Mesendoderm (in vitro differentiated cells): ENCODE data around the gene PLD3.
"Not testable (repeated sequence)": the region's sequence is repeated elsewhere in the genome, so short reads cannot be mapped to it uniquely, and the experiment has no call there.

Source experiments
- DNase-seq: peaks from one replicate; pipeline ENCODE4 v3.0.0; 2013
- H2AK5ac ChIP-seq: 2 replicates; pipeline ENCODE4 v1.6.1; 2013; ENCODE audit warnings: low read length, inconsistent platforms
- H2BK120ac ChIP-seq: 2 replicates; pipeline ENCODE4 v1.6.1; 2013; ENCODE audit warnings: low read depth, mild to moderate bottlenecking, low read length, moderate library complexity, mixed read lengths
- H2BK15ac ChIP-seq: replicated peaks from 2 replicates; pipeline ENCODE4 v1.6.1; 2013; ENCODE audit warnings: low read depth, mild to moderate bottlenecking, moderate library complexity
- H2BK5ac ChIP-seq: 2 replicates; pipeline ENCODE4 v1.6.1; 2013; ENCODE audit warnings: low read length, inconsistent platforms
- H3K18ac ChIP-seq: 2 replicates; pipeline ENCODE4 v1.6.1; 2013; ENCODE audit warnings: mild to moderate bottlenecking, low read length, mixed read lengths
- H3K23ac ChIP-seq: one replicate; pipeline ENCODE4 v1.6.1; 2013; ENCODE audit warnings: low read length
- H3K27ac ChIP-seq: 2 replicates; pipeline ENCODE4 v1.5.1; 2013; ENCODE audit warnings: low read depth, mild to moderate bottlenecking, inconsistent platforms, low read length, moderate library complexity
- H3K27me3 ChIP-seq: 2 replicates; pipeline ENCODE4 v1.6.1; 2013; ENCODE audit warnings: low read length, control low read depth, mild to moderate bottlenecking, inconsistent platforms; ENCODE audit not compliant: insufficient read depth, poor library complexity
- H3K36me3 ChIP-seq: 2 replicates; pipeline ENCODE4 v1.6.1; 2013; ENCODE audit warnings: low read length, inconsistent platforms; ENCODE audit not compliant: control insufficient read depth, insufficient read depth
- H3K4ac ChIP-seq: one replicate; pipeline ENCODE4 v1.6.1; 2013; ENCODE audit warnings: low read depth, mild to moderate bottlenecking, low read length, moderate library complexity
- H3K4me1 ChIP-seq: 2 replicates; pipeline ENCODE4 v1.6.1; 2013; ENCODE audit warnings: low read depth, low read length, inconsistent platforms; ENCODE audit not compliant: control insufficient read depth
- H3K4me2 ChIP-seq: 2 replicates; pipeline ENCODE4 v1.6.1; 2013; ENCODE audit warnings: low read length
- H3K4me3 ChIP-seq: 2 replicates; pipeline ENCODE4 v1.5.1; 2013; ENCODE audit warnings: mild to moderate bottlenecking, low read length
- H3K56ac ChIP-seq: one replicate; pipeline ENCODE4 v1.6.1; 2013; ENCODE audit warnings: low read length
- H3K79me1 ChIP-seq: 2 replicates; pipeline ENCODE4 v1.6.1; 2013; ENCODE audit warnings: low read length, inconsistent platforms
- H3K79me2 ChIP-seq: 2 replicates; pipeline ENCODE4 v1.6.1; 2013; ENCODE audit warnings: mild to moderate bottlenecking, low read length; ENCODE audit not compliant: control insufficient read depth, insufficient read depth
- H3K9ac ChIP-seq: 2 replicates; pipeline ENCODE4 v1.6.1; 2013; ENCODE audit warnings: low read length, inconsistent platforms
- H4K5ac ChIP-seq: one replicate; pipeline ENCODE4 v1.6.1; 2013; ENCODE audit warnings: low read length
- H4K8ac ChIP-seq: one replicate; pipeline ENCODE4 v1.6.1; 2013; ENCODE audit warnings: low read depth, mild to moderate bottlenecking, control low read depth, low read length, moderate library complexity
- WGBS: extraction: QIAGEN DNeasy Blood & Tissue Kit; methylation state at CpG from one replicate; pipeline ENCODE4 v1.1.7; 2013; ENCODE audit warnings: low lambda C conversion rate, missing lambda C conversion rate; ENCODE audit not compliant: insufficient coverage; ENCODE audit errors: extremely low coverage; 5-methylcytosine and 5-hydroxymethylcytosine counted together

PLD3 gene

DNA sequence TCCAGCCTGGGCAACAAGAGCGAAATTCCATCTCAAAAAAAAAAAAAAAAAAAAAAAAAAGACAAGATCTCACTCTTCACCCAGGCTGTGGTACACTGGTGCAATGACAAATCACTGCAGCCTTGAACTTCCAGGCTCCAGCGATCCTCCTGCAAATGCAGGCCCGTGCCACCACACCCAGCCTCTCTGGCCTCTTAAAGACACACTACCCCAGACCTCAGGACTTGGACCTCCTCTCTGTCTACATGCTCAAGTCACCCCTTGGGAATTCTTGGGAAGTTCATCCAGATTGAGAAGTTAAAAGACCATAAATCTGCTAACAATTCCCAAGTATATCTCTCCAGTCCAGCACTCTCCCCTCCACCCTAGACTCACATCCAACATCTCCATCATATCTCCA, 52.1 kb downstream of the PLD3 start:
- Histone ChIP-seq H2BK15ac (no peak overlapping the region), H3K27me3 (no peaks in the 10 kb centered on the region), H2BK120ac (no peak overlapping the region), H4K5ac (no peak overlapping the region), H2AK5ac (no peak overlapping the region), H3K9ac (no peak overlapping the region), H3K23ac (no peak overlapping the region), H3K27ac (no peak overlapping the region), H4K8ac (no peak overlapping the region), H3K18ac (no peak overlapping the region), H3K56ac (no peak overlapping the region), H3K79me1 (no peaks in the 10 kb centered on the region), H3K79me2 (no peaks in the 10 kb centered on the region), H3K4me3 (no peak overlapping the region), H3K4me2 (no peak overlapping the region), H3K4ac (no peak overlapping the region), H3K4me1 (no peaks in the 10 kb centered on the region), H3K36me3 (no peaks in the 10 kb centered on the region), H2BK5ac (no peak overlapping the region)
- DNase-seq = no peak
- WGBS = no CpG with 5 or more reads among the region's 3 CpGs

DNA sequence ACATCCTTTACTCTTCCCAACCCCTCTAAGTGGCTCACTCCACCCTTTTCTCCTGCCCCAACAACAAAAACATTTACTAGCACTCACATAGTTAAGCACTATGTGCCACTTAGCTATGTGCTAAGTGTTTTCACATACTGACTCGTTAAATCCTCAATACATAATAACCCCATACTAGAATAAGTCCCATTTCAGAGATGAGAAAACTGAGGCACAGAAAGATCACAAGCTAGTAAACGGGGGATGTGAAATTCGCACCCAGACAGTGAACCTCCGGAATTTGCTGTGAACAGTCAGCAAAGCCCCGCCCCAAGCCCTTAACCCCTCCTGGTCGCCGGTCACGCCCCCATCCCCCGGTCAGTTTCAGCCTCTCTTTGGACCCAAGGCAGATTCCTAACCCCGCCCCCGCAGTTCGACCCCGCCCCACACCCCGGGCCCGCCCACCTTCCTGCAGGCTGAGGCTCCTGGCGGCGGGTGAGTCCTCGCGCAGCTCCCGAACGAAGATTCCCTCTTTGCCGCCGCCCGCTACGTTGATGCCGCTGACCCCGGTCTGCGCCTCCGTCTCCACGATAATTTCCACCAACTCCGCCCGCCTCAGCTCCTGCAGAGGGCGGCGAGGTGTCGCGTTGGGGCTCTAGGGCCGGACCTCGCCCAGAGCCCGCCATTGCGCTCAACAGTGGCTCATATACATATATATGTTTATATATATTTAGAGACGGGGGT, 54.9 kb downstream of the PLD3 start:
- DNase-seq = peak; percentile 97

DNA sequence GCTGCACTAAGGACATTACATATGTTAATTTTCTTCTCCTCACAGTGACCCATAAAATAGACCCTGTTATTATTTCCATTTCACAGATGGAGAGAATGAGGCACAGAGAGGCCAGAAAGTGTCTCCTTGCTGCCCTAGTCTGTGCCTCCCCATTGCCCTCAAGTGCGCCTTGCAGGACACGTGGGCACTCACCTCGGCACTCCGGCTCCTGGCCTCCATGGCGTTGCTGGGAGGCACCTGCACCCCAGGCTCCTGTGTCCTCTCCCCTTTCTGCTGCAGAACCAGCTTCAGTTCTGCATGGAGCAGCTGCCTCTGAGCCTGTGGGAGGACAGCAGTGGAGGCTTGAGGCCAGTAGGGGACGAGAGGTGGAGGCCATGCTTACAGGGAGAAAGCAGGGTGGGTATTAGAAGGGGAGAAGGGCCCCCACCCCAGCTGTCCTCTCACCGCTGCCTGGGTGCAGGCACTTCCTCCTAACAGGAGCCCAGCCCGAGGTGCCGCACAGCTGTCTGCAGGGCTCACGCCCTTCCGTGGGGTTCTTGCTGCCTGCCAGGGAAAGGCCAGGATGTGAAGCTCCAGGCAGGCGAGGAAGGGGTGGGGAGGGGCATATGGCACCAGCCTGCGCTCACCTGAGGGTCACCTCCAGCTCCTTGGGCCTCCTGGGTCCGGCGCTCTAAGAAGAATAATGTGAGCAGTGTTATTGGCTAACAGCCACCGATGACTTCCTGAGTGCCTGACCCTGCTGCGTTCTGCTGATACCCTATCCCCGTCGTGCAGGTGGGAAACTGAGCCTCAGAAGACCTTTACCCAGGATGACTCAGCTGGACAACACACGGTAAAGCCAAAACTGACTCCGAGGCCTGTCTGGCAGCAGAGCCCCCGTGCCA, 59.5 kb downstream of the PLD3 start:
- no peak for DNase-seq
- no peak overlapping the region for H3K23ac ChIP-seq
- no peak overlapping the region for H3K56ac ChIP-seq
- H3K9ac ChIP-seq = no peak overlapping the region
- no peak overlapping the region for H3K4ac ChIP-seq
- H2BK120ac ChIP-seq = no peak overlapping the region
- no peak overlapping the region for H2AK5ac ChIP-seq
- no peaks in the 10 kb centered on the region for H3K36me3 ChIP-seq
- no peaks in the 10 kb centered on the region for H3K4me1 ChIP-seq
- H3K27me3 ChIP-seq = no peaks in the 10 kb centered on the region
- H3K79me2 ChIP-seq = no peaks in the 10 kb centered on the region
- no peaks in the 10 kb centered on the region for H3K79me1 ChIP-seq
- no peak overlapping the region for H2BK5ac ChIP-seq
- no peak overlapping the region for H3K4me2 ChIP-seq
- H4K5ac ChIP-seq = no peak overlapping the region
- no peak overlapping the region for H4K8ac ChIP-seq
- no peak overlapping the region for H3K4me3 ChIP-seq
- H2BK15ac ChIP-seq = no peak overlapping the region
- H3K27ac ChIP-seq = no peak overlapping the region
- WGBS = no CpG with 5 or more reads among the region's 22 CpGs
- H3K18ac ChIP-seq = no peak overlapping the region

More for the DNA sequence above, 54.9 kb downstream of the PLD3 start:
- Histone ChIP-seq H3K4me3 (peak overlapping the region; percentile 54), H3K9ac (peak overlapping the region; percentile 83), H3K18ac (peak overlapping the region; percentile 82), H3K4me2 (peak overlapping the region; percentile 91), H3K56ac (peak overlapping the region; percentile 89), H3K4ac (peak overlapping the region; percentile 62), H3K79me1 (no peaks in the 10 kb centered on the region), H3K23ac (no peak overlapping the region), H2AK5ac (no peak overlapping the region), H3K79me2 (no peaks in the 10 kb centered on the region), H2BK15ac (no peak overlapping the region), H2BK5ac (no peak overlapping the region), H2BK120ac (no peak overlapping the region), H3K36me3 (no peaks in the 10 kb centered on the region), H4K5ac (no peak overlapping the region), H3K4me1 (no peaks in the 10 kb centered on the region), H4K8ac (no peak overlapping the region), H3K27me3 (no peaks in the 10 kb centered on the region), H3K27ac (peak overlapping the region; percentile 58)
- no CpG with 5 or more reads among the region's 41 CpGs for WGBS

DNA sequence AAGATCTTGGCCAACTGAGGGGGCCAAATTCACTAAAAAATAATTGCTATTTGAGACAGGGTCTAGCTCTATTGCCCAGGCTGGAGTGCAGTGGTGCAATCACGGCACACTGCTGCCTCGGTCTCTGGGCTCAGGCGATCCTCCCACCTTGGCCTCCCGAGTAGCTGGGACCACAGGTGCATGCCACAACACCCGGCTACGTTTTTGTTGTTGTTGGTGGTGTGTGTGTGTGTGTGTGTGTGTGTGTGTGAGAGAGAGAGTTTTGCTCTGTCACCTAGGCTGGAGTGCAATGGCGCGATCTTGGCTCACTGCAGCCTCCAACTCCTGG, 60.1 kb downstream of the PLD3 start:
- not testable (repeated sequence) for H4K5ac ChIP-seq, H3K9ac ChIP-seq, H3K56ac ChIP-seq, H2BK5ac ChIP-seq, H3K79me2 ChIP-seq, H2AK5ac ChIP-seq, H3K36me3 ChIP-seq, H3K18ac ChIP-seq, H3K4me3 ChIP-seq, H3K4me2 ChIP-seq, H3K27ac ChIP-seq, H2BK15ac ChIP-seq, H3K4ac ChIP-seq, H3K79me1 ChIP-seq, H3K23ac ChIP-seq, H3K27me3 ChIP-seq, H2BK120ac ChIP-seq, DNase-seq, H3K4me1 ChIP-seq, H4K8ac ChIP-seq
- WGBS = no CpG with 5 or more reads among the region's 8 CpGs

DNA sequence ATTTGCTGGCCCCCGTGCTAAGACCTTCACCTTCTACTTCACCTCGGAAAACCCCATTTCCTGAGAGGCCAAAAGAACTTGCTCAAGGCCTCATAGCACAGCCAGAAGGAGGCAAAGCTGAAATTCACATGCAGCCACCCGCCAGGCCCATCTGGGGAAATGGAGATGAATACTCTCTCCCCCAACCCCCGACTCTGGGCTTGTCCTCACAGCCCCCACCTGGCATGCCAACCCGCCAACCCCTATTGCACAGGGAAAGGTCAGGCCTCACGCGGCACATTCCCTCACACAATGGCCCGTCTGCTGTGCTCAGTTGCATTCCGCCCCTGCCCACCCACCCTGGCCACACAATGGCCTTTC, 61.5 kb downstream of the PLD3 start:
- H2BK120ac ChIP-seq = no peak overlapping the region
- H3K36me3 ChIP-seq = no peaks in the 10 kb centered on the region
- H2AK5ac ChIP-seq = no peak overlapping the region
- H3K79me1 ChIP-seq = no peaks in the 10 kb centered on the region
- no peak overlapping the region for H3K9ac ChIP-seq
- no peak overlapping the region for H3K4me3 ChIP-seq
- DNase-seq = no peak
- no peak overlapping the region for H2BK5ac ChIP-seq
- H3K23ac ChIP-seq = no peak overlapping the region
- H3K56ac ChIP-seq = peak overlapping the region; percentile 42
- no peak overlapping the region for H3K18ac ChIP-seq
- no peak overlapping the region for H3K4me2 ChIP-seq
- no peak overlapping the region for H3K27ac ChIP-seq
- no peaks in the 10 kb centered on the region for H3K4me1 ChIP-seq
- no peaks in the 10 kb centered on the region for H3K79me2 ChIP-seq
- H4K5ac ChIP-seq = no peak overlapping the region
- no peak overlapping the region for H4K8ac ChIP-seq
- no peak overlapping the region for H3K4ac ChIP-seq
- WGBS = no CpG with 5 or more reads among the region's 9 CpGs
- no peak overlapping the region for H2BK15ac ChIP-seq
- no peaks in the 10 kb centered on the region for H3K27me3 ChIP-seq
